H1 (cell line): ENCODE results near the gene SPPL2B. TPM values are rescaled to one million over a fixed set of nuclear protein-coding genes. Genes with fewer than 3 reads are reported as not detected.
A peak's percentile ranks its signal among the peaks of the same experiment; 100 is the strongest.

Experiments
- ASH2L ChIP-seq: fragments of 200-600, 300-600 bp; sonication (generic); IDR thresholded peaks from one replicate; pipeline ENCODE4 v1.7.1; 2017; ENCODE audit warnings: low read length
- CEBPB ChIP-seq: IDR thresholded peaks from 2 replicates; pipeline ENCODE4 v1.6.1; 2012; ENCODE audit warnings: low read depth, low read length
- CHD2 ChIP-seq: IDR thresholded peaks from 2 replicates; pipeline ENCODE4 v1.6.1; 2012; ENCODE audit warnings: low read length, improper control_type of control experiment
- CREB1 ChIP-seq: IDR thresholded peaks from 2 replicates; pipeline ENCODE4 v1.6.1; 2012; ENCODE audit warnings: inconsistent platforms
- GABPA ChIP-seq: IDR thresholded peaks from 2 replicates; pipeline ENCODE4 v1.6.1; 2011; ENCODE audit warnings: mild to moderate bottlenecking, low read length, moderate library complexity, borderline replicate concordance; ENCODE audit not compliant: insufficient read depth
- HDAC6 ChIP-seq: IDR thresholded peaks from one replicate; pipeline ENCODE4 v1.7.1; 2012; ENCODE audit warnings: low read depth, mild to moderate bottlenecking, inconsistent platforms, low read length, moderate library complexity
- JUN ChIP-seq: IDR thresholded peaks from 2 replicates; pipeline ENCODE4 v1.6.1; 2011; ENCODE audit warnings: low read depth, mild to moderate bottlenecking, improper control_type of control experiment, low read length
- POLR2AphosphoS5 ChIP-seq: IDR thresholded peaks from 2 replicates; pipeline ENCODE4 v1.6.1; 2011; ENCODE audit warnings: low read depth, low read length
- RAD21 ChIP-seq, 2 experiments: IDR thresholded peaks in 1 of 2; conservative IDR thresholded peaks in 1 of 2; 2 replicates each; pipeline ENCODE4 v1.6.1; 2011; ENCODE audit warnings: low read depth in 2 of 2, low read length in 2 of 2, improper control_type of control experiment in 1 of 2, inconsistent platforms in 1 of 2, mild to moderate bottlenecking in 1 of 2, moderate library complexity in 1 of 2
- RNF2 ChIP-seq: fragments of 200-900, 300-1000 bp; sonication (generic); IDR thresholded peaks from 2 replicates; pipeline ENCODE4 v1.7.1; 2016; ENCODE audit warnings: borderline replicate concordance, low read depth, mild to moderate bottlenecking, antibody characterized with exemption, low read length; ENCODE audit not compliant: poor library complexity, severe bottlenecking; ENCODE audit errors: missing control alignments
- SAP30 ChIP-seq: fragments of 300-600 bp; sonication (generic); IDR thresholded peaks from 2 replicates; pipeline ENCODE4 v1.7.1; 2012; ENCODE audit warnings: low read length, moderate library complexity, mild to moderate bottlenecking, inconsistent platforms; ENCODE audit not compliant: insufficient read depth, insufficient replicate concordance
- SIN3A ChIP-seq, 2 experiments: IDR thresholded peaks in 1 of 2; conservative IDR thresholded peaks in 1 of 2; 2 replicates each; pipeline ENCODE4 v1.6.1; 2011 to 2012; ENCODE audit warnings: low read length in 2 of 2, improper control_type of control experiment in 1 of 2, low read depth in 1 of 2, mild to moderate bottlenecking in 1 of 2
- SIX5 ChIP-seq: IDR thresholded peaks from 2 replicates; pipeline ENCODE4 v1.6.1; 2011; ENCODE audit warnings: mild to moderate bottlenecking, low read depth, low read length
- SP1 ChIP-seq: IDR thresholded peaks from 2 replicates; pipeline ENCODE4 v1.6.1; 2011; ENCODE audit warnings: low read depth, low read length
- SP2 ChIP-seq: IDR thresholded peaks from 2 replicates; pipeline ENCODE4 v1.6.1; 2012; ENCODE audit warnings: mild to moderate bottlenecking, low read length, inconsistent platforms
- SRF ChIP-seq: IDR thresholded peaks from 2 replicates; pipeline ENCODE4 v1.6.1; 2011; ENCODE audit warnings: mild to moderate bottlenecking, low read depth, low read length, moderate library complexity
- TAF1 ChIP-seq: IDR thresholded peaks from 2 replicates; pipeline ENCODE4 v1.6.1; 2011; ENCODE audit warnings: mild to moderate bottlenecking, low read depth, low read length
- TAF7 ChIP-seq: optimal IDR thresholded peaks from 2 replicates; pipeline ENCODE3; 2011; ENCODE audit warnings: low read depth, mild to moderate bottlenecking, inconsistent platforms, low read length, moderate library complexity, borderline replicate concordance
- TCF12 ChIP-seq: IDR thresholded peaks from 2 replicates; pipeline ENCODE4 v1.6.1; 2011; ENCODE audit warnings: low read depth, mild to moderate bottlenecking, low read length
- ZNF274 ChIP-seq: IDR thresholded peaks from 2 replicates; pipeline ENCODE4 v1.7.0; 2012; ENCODE audit warnings: low read length, borderline replicate concordance; ENCODE audit errors: extremely low read depth
- polyA plus RNA-seq, 7 experiments: library from polyadenylated mRNA; depleted of rRNA in 3 of 7; stranded (reverse) in 5 of 7; unstranded in 2 of 7; fragments of >200 nt in 5 of 7; fragments of 200-250 nt in 2 of 7; gene quantifications; 1 replicate in 5 of 7; 2 replicates in 1 of 7; 4 replicates in 1 of 7; pipeline versions ENCODE4 v1.2.1 to v1.2.3, GENCODE V29; 2011 to 2013; ENCODE audit warnings: missing spikeins in 2 of 7, mixed read lengths in 2 of 7
- total RNA-seq: library from RNA; stranded (reverse); fragmentation: NEBNext Ultra II Directional; extraction: Animal tissue kit (Norgen Biotek cat#: 25700); gene quantifications from 2 replicates; pipeline ENCODE4 v1.2.1, GENCODE V29; 2021
- TF ChIP-seq, protein P1 (sequence below), 3 experiments: IDR thresholded peaks; 1 replicate in 2 of 3; 2 replicates in 1 of 3; pipeline versions ENCODE4 v1.5.1 to v1.6.1; 2011; ENCODE audit warnings: low read length in 3 of 3, mild to moderate bottlenecking in 3 of 3, inconsistent platforms in 2 of 3, low read depth in 1 of 3, moderate library complexity in 1 of 3; ENCODE audit not compliant: insufficient read depth in 1 of 3; ENCODE audit errors: control extremely low read depth in 1 of 3
- TF ChIP-seq, protein P2 (sequence below): IDR thresholded peaks from 2 replicates; pipeline ENCODE4 v1.6.1; 2012; ENCODE audit warnings: inconsistent platforms

SPPL2B gene
- total and polyA plus RNA-seq, 2 of the 8 experiments (the other 6 are each of a cell fraction or from before 2014, with no cell fraction given): 34.8 to 55.7 TPM

DNA sequence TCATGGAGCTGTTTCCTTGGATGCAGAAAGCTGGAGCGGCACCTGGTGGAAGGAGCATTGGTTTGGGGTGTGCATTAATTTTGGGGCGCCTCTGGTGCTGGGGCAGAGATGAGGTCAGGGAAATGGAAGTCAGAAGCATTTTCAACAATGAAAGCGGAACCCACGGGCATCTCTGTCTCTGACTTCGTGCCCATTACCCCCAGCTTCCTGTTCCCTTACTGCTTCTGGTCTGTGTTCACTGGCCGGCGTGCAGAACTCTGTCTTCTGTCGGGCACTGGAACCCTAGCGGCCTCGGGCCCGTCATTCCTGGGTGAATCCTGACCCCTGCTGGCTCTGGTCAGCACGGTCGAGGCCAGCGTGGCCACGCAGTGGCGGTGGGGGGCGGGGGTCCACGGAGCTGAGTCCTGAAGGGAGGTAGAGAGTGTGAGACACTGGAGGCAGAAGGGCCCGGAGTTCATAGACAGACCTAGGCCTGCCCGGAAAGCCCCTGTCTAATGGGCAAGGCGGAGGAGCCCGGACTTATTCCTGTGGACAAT, 12.6 kb upstream of the SPPL2B start (continued):
- TF ChIP-seq SP1 (no peak), CREB1 (peak; percentile 25; the same call in 1 of the 2 replicates), SP2 (no peak), CHD2 (no peak), SAP30 (no peak), SIX5 (no peak), GABPA (peak; percentile 67; the same call in 1 of the 2 replicates), ASH2L (no peak), RAD21 (IDR thresholded peaks at IDR 0.05 in 1 of 2, conservative IDR thresholded peaks at IDR 0.05 in 1 of 2; ENCODE audit: low read depth in 2 of 2, low read length in 2 of 2) (peak; percentile 95 to 96), ZNF274 (no peak), JUN (no peak), TCF12 (no peak), SIN3A (conservative IDR thresholded peaks at IDR 0.05 in 1 of 2, IDR thresholded peaks at IDR 0.05 in 1 of 2; ENCODE audit: low read depth in 1 of 2, low read length in 2 of 2) (peak in 1 of 2 experiments; percentile 77; a peak in 2 of 4 replicates), POLR2AphosphoS5 (no peak), HDAC6 (no peak), CEBPB (no peak), SRF (no peak), RNF2 (no peak), TAF7 (no peak), TAF1 (no peak)
- TF ChIP-seq, protein P1, sequence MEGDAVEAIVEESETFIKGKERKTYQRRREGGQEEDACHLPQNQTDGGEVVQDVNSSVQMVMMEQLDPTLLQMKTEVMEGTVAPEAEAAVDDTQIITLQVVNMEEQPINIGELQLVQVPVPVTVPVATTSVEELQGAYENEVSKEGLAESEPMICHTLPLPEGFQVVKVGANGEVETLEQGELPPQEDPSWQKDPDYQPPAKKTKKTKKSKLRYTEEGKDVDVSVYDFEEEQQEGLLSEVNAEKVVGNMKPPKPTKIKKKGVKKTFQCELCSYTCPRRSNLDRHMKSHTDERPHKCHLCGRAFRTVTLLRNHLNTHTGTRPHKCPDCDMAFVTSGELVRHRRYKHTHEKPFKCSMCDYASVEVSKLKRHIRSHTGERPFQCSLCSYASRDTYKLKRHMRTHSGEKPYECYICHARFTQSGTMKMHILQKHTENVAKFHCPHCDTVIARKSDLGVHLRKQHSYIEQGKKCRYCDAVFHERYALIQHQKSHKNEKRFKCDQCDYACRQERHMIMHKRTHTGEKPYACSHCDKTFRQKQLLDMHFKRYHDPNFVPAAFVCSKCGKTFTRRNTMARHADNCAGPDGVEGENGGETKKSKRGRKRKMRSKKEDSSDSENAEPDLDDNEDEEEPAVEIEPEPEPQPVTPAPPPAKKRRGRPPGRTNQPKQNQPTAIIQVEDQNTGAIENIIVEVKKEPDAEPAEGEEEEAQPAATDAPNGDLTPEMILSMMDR (IDR thresholded peaks at IDR 0.05; ENCODE audit: control extremely low read depth in 1 of 3, insufficient read depth in 1 of 3, low read depth in 1 of 3, low read length in 3 of 3): peak; percentile 85 to 93 (median 88)
- TF ChIP-seq, protein P2, sequence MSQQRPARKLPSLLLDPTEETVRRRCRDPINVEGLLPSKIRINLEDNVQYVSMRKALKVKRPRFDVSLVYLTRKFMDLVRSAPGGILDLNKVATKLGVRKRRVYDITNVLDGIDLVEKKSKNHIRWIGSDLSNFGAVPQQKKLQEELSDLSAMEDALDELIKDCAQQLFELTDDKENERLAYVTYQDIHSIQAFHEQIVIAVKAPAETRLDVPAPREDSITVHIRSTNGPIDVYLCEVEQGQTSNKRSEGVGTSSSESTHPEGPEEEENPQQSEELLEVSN: no peak
